GM21576 (cell line): ENCODE measurements around the gene GSTO1.

Experiments
- ATAC-seq: cut with Tn5 transposase; IDR thresholded peaks from one replicate; pipeline ENCODE4 v1.9.1; 2021; ENCODE audit warnings: mild to moderate bottlenecking, moderate library complexity; ENCODE audit not compliant: unreplicated experiment

Gene GSTO1

GRCh38 chr10:104301907-104302690, 47.4 kb downstream of the GSTO1 start:
- no peak for ATAC-seq

DNA sequence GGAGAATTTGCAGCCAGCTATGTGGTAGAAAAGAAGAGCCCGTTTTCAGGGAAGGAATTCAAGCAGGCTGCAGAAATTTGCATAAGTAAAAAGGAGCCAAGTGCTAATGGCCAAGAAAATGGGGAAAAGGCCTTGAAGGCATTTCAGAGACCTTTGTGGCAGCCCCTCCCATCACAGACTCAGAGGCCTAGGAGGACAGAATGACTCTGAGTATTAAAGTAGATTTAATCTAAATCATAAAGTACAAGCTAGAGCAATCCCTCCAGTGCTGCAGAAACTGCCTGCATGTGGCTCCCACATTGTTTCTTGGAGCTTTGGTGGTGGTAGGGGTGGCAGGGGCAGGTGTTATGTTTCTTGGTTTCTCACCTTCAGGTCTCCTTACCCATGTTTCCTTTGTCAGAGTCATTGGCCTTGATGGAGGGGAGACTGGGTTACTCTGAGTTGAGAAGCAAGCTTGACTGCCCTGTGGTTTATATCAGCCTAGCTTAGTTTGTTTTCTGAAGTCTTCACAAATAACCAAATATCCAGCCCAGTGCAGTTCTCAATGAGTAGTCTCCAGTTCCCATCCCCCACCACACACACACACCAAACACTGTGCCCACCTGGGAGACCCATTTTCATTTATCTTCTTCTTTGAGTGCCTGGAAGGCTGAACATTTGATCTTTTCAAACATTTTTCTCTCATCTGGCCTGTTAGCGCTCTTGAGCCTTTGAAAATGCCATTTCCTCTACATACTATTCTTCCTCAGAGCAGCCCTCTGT, 49.1 kb downstream of the GSTO1 start:
- ATAC-seq, result no peak

DNA sequence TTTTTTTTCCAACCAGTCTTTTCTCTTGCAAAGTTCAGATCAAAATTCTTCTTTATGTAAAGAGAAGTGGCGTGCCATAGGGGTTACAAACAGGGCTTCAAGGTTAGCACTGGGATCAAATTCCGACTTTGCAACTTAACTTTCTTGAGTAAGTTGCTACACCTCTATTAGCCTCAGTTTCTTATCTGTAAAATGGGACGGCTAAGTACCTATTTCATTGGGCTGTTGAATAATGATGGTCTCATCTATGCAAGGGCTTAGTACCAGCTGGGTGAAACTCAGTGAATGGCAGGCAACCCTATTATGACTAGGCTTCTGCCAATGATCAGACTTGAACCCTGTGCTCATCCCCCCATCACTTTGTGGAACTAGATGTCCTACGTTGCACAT, 49.7 kb downstream of the GSTO1 start:
- no peak for ATAC-seq

GRCh38 chr10:104304927-104305326, 50.2 kb downstream of the GSTO1 start:
- no peak for ATAC-seq

- no peak for ATAC-seq
Measured at GRCh38 chr10:104306897-104307296, 52.2 kb downstream of the GSTO1 start.

GRCh38 chr10:104307576-104308438, 53.1 kb downstream of the GSTO1 start:
- no peak for ATAC-seq

DNA sequence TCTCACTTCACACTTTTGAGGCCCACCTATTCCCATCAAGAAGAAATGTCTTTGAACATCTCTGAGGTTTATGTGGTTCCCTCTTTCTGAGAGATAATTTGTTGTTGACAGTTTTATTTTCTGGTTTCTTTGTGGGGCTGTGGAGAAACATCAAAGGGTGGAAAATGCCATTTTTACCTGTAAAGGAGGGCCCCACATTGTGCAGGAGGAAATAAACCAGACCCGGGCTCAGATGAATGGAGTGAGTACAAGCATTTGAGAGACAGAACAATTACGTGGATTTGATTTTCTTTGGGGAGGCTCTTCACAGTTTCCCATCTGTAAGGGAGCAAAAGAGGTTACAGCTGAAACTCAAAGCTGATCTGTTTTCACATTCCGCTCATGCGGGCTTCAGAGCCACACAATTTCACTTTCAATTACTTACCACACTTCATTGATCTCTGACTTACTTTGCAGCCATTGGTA, 53.8 kb downstream of the GSTO1 start:
- peak; percentile 82 for ATAC-seq

DNA sequence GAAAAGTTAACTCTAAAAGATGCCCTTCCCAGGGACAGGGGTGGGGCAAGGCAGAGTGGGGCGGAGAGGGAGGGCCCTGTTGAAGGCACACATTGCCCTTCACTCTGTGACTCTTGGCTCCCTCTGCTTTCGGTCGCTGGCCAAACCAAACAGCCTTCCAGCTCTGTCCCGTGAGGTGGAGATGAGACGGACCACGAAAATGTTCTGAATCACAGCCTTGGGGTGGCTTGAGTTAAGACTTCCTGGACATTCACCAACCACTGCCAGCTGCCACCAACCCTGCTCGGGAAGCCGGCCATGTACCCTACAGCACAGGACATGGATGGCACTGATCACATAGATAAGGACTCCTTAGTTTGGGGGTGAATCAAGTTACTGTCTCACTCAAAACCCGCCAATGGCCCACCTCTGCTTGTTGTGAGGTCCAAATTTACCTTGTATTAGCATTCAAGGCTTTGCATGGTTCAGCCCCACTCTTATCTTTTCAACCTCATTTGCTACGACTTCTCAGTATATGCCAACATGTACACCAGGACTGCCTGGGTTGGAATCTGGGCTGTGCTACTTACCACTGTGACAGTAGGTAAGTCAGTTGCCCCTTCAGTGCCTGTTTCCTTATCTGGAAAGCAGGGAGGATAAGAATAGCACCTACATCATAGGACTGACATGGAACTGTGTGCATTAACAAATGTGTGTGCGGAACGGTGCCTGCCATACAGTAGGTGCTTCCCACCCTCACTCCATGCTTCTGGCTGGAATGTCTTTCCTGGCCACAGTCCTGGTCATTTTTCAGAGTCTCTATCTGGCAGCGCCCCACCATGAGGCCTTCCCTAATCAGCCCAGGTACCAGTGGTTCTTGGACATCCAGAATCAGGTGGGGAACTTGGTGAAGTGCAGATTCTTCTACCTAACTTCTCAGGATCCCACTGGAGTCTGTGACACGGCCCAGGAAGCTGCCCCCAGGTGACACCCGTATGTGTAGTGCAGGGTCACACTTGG, 55.6 kb downstream of the GSTO1 start:
- no peak for ATAC-seq

DNA sequence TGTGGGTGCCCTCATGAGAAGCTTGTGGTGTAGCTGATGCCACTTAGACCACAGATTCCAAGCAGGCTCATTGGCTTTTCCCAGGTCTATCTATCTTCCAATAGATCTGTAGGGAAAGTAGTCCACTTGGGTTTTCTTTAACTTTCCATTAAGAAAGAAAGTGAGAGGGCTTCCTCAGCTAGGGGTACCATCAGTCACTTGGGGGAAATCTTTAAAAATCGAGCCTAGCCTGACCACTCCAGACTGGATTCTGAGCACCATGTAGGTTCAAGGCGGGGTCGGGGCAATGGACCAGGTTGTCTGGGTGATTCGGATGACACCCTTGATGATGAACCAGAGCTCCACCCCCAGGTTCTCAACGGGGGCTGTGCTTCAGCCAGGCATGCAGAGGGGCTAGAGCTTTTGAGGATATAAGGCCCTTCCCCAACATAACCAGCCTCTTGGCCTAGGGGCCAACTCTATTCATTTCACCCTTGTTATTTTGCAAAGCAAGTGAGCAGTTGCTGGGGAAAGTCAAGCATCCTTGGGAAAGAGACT, 56.6 kb downstream of the GSTO1 start:
- no peak for ATAC-seq

- no peak for ATAC-seq
Measured at GRCh38 chr10:104314591-104315485, 60.1 kb downstream of the GSTO1 start.

DNA sequence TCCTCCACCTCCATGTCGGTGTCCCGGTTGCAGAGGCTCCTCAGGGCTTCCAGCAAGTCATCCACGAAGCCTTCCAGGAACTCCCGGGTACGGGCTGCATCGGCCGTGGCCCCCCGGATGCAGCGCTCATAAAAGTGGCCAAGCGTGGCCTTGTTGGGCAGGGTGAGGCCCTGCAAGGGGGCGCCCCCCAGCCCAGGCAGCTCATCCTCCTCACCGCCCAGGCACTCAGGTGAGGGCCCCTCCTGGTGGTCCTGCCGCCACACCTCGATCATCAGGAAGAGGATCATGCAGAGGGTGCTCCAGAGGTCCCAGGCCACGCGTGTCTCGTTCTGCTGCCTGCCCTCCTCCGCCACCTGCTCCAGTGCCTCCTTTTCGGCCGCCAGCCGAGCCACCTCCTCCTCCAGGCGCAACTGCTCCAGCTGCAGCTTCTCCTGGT, 60.8 kb downstream of the GSTO1 start:
- ATAC-seq, result no peak

DNA sequence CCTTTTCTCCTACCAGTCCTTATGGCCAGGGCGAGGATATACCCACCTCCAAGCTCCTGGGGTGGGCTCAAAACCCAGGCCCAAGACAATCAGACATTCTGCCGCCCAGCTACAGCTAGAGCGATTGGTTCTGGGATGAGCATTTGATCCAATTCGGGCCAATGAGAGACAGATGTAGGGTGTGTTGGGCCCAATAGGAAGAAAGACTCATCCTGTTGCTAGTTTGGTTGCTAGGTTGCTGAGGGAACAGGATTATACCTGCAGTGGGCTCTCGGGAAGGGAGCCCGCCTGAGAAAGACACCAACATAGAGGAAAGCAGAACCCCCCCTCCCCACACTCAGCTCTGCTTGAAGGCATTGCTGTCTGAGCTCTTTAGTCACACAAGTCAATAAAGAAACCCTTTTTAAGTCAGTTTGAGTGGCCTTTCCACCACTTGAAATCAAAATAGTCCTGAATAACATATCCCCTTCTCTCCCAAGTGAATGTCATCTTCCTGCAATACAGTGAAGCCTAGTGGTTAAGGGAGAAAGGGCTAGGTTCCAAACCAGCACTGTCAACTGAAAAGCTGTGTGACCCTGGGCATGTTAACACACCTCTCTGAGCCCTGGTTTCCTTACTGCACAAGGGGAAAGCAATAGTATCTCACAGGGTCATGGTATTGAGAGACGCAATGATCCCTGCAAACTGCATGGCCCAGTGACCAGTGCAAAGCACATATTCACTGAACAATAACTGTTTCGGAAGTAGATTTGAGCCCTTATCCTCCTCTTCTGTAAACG, 61.8 kb downstream of the GSTO1 start:
- ATAC-seq, result no peak
